Right atrium auricular region (tissue), 2 donors: ENCODE measurements around the gene KCTD11. TPM values are rescaled to one million over a fixed set of nuclear protein-coding genes. Genes with fewer than 3 reads are reported as not detected.

Experiments used
- DNase-seq: peaks from one replicate; pipeline ENCODE4 v3.0.0-alpha.2; 2019; ENCODE audit warnings: low spot score
- H3K27ac ChIP-seq, 2 donors: fragments of 200-600 bp; sonication (generic); 1 replicate in 1 of 2; 2 replicates in 1 of 2; pipeline ENCODE4 v1.5.1; 2016 to 2019
- H3K27me3 ChIP-seq, 2 donors: fragments of 200-600 bp; sonication (generic); one replicate each; pipeline versions ENCODE4 v1.5.1 to v1.6.0; 2017 to 2019
- H3K36me3 ChIP-seq: fragments of 200-600 bp; sonication (generic); one replicate; pipeline ENCODE4 v1.5.1; 2016
- H3K4me1 ChIP-seq, 2 donors: fragments of 200-600 bp; sonication (generic); one replicate each; pipeline versions ENCODE4 v1.5.1 to v1.6.0; 2017 to 2019
- H3K4me3 ChIP-seq, 2 donors: fragments of 200-600 bp; sonication (generic); 1 replicate in 1 of 2; 2 replicates in 1 of 2; pipeline ENCODE4 v1.5.1; 2017 to 2019; ENCODE audit warnings: mild to moderate bottlenecking in 1 of 2, moderate library complexity in 1 of 2
- H3K9me3 ChIP-seq, 2 donors: fragments of 200-600 bp; sonication (generic); one replicate each; pipeline ENCODE4 v1.5.1; 2019
- total RNA-seq, 2 donors: library from RNA; depleted of rRNA; stranded (reverse); fragments of >200 nt; gene quantifications; one replicate each; pipeline ENCODE4 v1.1.0, GENCODE V29; 2016
- TF ChIP-seq, protein P1 (sequence below), 2 donors: fragments of 200-600 bp; sonication (generic); IDR thresholded peaks; one replicate each; pipeline ENCODE4 v1.5.1; 2019; ENCODE audit warnings: antibody characterized with exemption in 2 of 2

The KCTD11 gene
- total RNA-seq, 2 donors from 2014 or later, result 4.2 to 6.9 TPM

DNA sequence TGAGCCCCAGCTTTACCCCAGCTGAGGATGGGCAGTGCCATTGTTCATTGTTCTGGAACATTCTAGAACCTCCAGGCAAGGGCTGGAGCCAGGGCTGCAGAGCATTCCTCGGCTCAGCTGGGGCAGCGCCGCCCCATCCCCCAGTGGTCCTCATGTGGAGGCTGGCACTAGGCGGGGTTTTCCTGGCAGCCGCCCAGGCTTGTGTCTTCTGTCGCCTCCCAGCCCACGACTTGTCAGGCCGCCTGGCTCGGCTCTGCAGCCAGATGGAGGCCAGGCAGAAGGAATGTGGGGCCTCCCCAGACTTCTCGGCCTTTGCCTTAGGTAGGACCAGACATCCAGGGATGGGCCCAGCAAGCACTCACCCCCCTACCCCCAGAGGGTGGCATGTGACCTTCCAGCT lies 3.1 kb downstream of the KCTD11 start, which contains the start of gene TMEM95:
TMEM95 (plus strand) TSS at position 104 of the 400 bp plus-strand sequence; CDS start at position 153, 49 bp downstream.
- Histone ChIP-seq H3K4me3 (no peak within 1 kb of the TSS), H3K36me3 (no peaks in the 10 kb centered on the region), H3K4me1 (peaks cover 0 to 53% of the 10 kb centered on the region in 2 donors), H3K27ac (peak within 1 kb of the TSS in 1 of 2 donors; percentile 18), H3K27me3 (no peaks in the 10 kb centered on the region), H3K9me3 (no peaks in the 10 kb centered on the region)
- no peak for DNase-seq
- TF ChIP-seq, protein P1, sequence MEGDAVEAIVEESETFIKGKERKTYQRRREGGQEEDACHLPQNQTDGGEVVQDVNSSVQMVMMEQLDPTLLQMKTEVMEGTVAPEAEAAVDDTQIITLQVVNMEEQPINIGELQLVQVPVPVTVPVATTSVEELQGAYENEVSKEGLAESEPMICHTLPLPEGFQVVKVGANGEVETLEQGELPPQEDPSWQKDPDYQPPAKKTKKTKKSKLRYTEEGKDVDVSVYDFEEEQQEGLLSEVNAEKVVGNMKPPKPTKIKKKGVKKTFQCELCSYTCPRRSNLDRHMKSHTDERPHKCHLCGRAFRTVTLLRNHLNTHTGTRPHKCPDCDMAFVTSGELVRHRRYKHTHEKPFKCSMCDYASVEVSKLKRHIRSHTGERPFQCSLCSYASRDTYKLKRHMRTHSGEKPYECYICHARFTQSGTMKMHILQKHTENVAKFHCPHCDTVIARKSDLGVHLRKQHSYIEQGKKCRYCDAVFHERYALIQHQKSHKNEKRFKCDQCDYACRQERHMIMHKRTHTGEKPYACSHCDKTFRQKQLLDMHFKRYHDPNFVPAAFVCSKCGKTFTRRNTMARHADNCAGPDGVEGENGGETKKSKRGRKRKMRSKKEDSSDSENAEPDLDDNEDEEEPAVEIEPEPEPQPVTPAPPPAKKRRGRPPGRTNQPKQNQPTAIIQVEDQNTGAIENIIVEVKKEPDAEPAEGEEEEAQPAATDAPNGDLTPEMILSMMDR (IDR thresholded peaks at IDR 0.05), result no peak

DNA sequence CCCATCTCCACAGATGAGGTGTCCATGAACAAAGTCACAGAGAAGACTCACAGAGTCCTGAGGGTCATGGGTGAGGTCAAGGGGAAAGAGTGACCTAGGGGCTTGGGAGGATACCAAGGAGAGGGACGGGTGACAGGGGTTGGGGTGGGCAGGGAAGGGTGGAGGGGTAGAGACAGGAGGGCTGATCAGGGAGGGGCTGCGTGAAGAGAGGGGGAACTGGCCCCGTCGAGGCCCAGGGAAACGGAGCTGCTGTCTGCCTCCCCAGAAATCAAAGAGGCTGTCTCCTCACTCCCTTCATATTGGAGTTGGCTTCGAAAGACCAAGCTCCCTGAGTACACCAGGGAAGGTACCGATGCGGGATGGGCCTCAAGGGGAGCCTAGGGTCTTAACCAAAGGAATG lies 3.6 kb downstream of the KCTD11 start:
- DNase-seq, result no peak
- Histone ChIP-seq H3K27ac (no peak overlapping the region), H3K4me1 (peaks cover 0 to 48% of the 10 kb centered on the region in 2 donors), H3K36me3 (no peaks in the 10 kb centered on the region), H3K9me3 (no peaks in the 10 kb centered on the region), H3K4me3 (no peak overlapping the region), H3K27me3 (no peaks in the 10 kb centered on the region)
- TF ChIP-seq, protein P1 (IDR thresholded peaks at IDR 0.05), result no peak

DNA sequence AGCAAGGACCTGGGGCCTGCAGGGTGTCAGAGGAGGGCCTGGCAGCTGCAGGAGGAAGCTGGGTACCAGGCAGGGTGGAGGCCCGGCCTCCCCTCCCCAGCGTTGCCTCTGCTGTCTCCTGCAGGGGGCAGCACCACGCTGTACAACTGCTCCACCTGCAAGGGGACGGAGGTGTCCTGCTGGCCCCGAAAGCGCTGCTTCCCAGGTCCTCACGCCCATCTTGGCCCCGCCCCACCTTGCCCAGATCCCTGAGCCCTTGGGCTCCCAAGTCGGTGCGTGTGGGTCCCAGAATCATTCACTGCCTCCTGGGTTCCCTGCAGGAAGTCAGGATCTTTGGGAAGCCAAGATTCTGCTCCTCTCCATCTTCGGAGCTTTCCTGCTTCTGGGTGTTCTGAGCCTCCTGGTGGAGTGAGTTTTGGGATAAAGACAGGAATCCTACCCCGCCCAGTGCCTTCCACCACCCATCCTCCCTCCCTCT lies 4.1 kb downstream of the KCTD11 start:
- peak; percentile 78 for DNase-seq
- H3K9me3 ChIP-seq, result no peaks in the 10 kb centered on the region
- no peaks in the 10 kb centered on the region for H3K36me3 ChIP-seq
- H3K27me3 ChIP-seq, result no peaks in the 10 kb centered on the region
- TF ChIP-seq, protein P1 (IDR thresholded peaks at IDR 0.05), result peak; percentile 78 to 88
- H3K4me1 ChIP-seq, result peaks cover 0 to 42% of the 10 kb centered on the region in 2 donors
- H3K4me3 ChIP-seq, result peak overlapping the region in 1 of 2 donors; percentile 11
- H3K27ac ChIP-seq, result peak overlapping the region in 1 of 2 donors; percentile 19

DNA sequence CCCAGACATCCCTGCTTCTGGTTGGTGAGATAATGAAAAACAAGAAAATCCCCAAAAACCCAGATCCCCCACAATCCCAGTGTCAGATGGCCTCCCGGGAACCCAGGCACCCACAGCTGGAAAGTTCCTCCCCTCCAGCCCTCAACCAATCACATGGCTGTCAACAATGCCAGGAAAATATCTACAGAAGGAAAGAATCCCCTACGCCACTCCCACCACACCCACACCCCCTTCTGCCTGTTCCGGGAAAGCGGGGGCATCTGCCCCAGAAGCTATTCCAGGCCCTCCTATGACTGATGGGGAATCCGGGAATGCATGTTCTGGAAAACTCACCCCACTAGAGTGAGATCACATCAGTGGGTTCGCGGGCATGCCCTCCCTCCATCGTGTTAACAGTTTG lies 4.8 kb downstream of the KCTD11 start:
- no peak for DNase-seq
- no peaks in the 10 kb centered on the region for H3K9me3 ChIP-seq
- no peak overlapping the region for H3K4me3 ChIP-seq
- TF ChIP-seq, protein P1 (IDR thresholded peaks at IDR 0.05), result no peak
- no peaks in the 10 kb centered on the region for H3K27me3 ChIP-seq
- no peaks in the 10 kb centered on the region for H3K36me3 ChIP-seq
- peaks cover 0 to 42% of the 10 kb centered on the region in 2 donors for H3K4me1 ChIP-seq
- peak overlapping the region in 1 of 2 donors; percentile 19 for H3K27ac ChIP-seq

DNA sequence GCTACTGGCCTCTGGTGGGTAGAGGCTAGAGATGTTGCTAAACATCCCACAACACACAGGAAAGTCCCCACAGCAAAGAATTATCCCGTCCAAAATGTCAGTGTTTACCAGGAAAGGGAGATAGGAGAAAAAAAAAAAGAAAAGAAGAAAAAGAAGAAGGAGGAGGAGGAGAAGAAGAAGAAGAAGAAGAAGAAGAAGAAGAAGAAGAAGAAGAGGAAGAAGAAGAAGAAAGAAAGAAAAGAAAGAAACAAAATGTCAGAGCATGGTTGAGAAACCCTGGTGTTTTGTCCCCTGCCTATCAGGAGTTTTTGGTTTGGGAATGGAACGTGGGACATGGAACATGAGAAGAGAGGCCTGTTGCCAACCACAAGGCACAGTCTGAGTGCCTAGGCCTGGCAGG lies 5.4 kb downstream of the KCTD11 start:
- H3K27ac ChIP-seq, result no peak overlapping the region
- no peak for DNase-seq
- TF ChIP-seq, protein P1 (IDR thresholded peaks at IDR 0.05), result no peak
- H3K27me3 ChIP-seq, result no peaks in the 10 kb centered on the region
- H3K36me3 ChIP-seq, result no peaks in the 10 kb centered on the region
- H3K4me1 ChIP-seq, result peaks cover 0 to 40% of the 10 kb centered on the region in 2 donors
- H3K4me3 ChIP-seq, result no peak overlapping the region
- no peaks in the 10 kb centered on the region for H3K9me3 ChIP-seq

DNA sequence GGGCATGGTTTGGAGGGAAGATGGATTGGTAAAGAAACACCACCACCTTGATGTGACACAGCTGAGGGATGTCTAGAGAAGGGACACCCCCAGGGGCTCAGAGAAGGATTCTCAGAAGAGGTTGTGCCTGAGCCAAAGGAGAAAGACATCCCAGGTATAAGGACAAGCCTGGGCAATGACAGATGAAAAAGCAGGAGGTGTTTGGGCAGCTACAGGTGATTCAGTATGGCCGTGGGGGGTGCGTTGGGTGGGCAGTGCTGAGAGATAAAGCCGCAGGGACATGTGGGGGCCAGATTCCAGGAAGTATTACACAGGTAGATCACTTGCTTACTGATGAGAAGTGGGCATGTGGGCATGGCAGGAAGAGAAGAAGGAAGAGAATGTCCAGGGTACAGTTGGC lies 9.9 kb downstream of the KCTD11 start:
- H3K27me3 ChIP-seq, result no peaks in the 10 kb centered on the region
- TF ChIP-seq, protein P1 (IDR thresholded peaks at IDR 0.05), result no peak
- no peak for DNase-seq
- H3K9me3 ChIP-seq, result no peaks in the 10 kb centered on the region
- no peak overlapping the region for H3K27ac ChIP-seq
- no peaks in the 10 kb centered on the region for H3K36me3 ChIP-seq
- no peaks in the 10 kb centered on the region for H3K4me1 ChIP-seq
- no peak overlapping the region for H3K4me3 ChIP-seq
